Measurements from ENCODE around the gene CLEC16A. TPM values are rescaled to one million over a fixed set of nuclear protein-coding genes. Genes with fewer than 3 reads are reported as not detected.

CLEC16A gene, protein sequence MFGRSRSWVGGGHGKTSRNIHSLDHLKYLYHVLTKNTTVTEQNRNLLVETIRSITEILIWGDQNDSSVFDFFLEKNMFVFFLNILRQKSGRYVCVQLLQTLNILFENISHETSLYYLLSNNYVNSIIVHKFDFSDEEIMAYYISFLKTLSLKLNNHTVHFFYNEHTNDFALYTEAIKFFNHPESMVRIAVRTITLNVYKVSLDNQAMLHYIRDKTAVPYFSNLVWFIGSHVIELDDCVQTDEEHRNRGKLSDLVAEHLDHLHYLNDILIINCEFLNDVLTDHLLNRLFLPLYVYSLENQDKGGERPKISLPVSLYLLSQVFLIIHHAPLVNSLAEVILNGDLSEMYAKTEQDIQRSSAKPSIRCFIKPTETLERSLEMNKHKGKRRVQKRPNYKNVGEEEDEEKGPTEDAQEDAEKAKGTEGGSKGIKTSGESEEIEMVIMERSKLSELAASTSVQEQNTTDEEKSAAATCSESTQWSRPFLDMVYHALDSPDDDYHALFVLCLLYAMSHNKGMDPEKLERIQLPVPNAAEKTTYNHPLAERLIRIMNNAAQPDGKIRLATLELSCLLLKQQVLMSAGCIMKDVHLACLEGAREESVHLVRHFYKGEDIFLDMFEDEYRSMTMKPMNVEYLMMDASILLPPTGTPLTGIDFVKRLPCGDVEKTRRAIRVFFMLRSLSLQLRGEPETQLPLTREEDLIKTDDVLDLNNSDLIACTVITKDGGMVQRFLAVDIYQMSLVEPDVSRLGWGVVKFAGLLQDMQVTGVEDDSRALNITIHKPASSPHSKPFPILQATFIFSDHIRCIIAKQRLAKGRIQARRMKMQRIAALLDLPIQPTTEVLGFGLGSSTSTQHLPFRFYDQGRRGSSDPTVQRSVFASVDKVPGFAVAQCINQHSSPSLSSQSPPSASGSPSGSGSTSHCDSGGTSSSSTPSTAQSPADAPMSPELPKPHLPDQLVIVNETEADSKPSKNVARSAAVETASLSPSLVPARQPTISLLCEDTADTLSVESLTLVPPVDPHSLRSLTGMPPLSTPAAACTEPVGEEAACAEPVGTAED
- 22.1 and 22.8 TPM in 2 replicates for total RNA-seq

DNA sequence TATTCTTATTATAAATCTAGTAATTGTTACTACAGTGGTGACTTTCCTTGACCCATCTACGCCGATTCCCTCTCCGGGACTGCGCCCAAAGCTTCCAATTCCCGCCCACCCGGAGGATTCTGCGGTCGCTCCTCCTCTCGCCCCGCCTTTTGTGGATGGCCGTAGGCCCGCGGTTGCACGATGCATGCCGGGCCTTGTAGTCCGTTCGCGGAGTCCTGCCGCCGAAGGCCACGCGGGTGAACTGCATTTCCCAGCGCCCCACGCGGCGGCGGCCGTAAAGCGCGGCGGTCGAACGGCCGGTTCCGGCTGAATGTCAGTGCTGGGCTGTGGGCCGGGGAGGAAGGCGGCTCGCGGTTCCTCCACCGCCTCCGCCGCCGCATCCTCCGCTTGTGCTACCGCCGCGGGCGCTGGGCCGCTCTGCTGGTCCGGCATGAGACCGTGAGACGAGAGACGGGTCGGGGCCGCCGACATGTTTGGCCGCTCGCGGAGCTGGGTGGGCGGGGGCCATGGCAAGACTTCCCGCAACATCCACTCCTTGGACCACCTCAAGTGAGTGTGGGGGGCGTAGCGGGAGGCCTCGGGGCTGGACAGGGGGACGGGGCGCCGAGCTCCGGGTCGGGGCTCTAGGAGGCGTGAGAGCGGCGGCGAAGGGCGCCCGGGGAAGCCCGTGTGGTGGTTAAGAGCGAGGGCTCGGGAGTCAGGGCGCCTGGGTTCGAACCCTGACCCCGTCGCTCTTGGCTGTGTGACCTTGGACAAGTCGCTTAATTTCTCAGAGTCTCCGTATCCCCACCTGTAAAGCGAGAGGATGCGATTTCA is at the start of gene CLEC16A:
TSS of gene CLEC16A (plus strand) at position 316 of the 816 bp plus-strand sequence. CDS start at position 470, 154 bp downstream.
- peak; percentile 98 for DNase-seq

DNA sequence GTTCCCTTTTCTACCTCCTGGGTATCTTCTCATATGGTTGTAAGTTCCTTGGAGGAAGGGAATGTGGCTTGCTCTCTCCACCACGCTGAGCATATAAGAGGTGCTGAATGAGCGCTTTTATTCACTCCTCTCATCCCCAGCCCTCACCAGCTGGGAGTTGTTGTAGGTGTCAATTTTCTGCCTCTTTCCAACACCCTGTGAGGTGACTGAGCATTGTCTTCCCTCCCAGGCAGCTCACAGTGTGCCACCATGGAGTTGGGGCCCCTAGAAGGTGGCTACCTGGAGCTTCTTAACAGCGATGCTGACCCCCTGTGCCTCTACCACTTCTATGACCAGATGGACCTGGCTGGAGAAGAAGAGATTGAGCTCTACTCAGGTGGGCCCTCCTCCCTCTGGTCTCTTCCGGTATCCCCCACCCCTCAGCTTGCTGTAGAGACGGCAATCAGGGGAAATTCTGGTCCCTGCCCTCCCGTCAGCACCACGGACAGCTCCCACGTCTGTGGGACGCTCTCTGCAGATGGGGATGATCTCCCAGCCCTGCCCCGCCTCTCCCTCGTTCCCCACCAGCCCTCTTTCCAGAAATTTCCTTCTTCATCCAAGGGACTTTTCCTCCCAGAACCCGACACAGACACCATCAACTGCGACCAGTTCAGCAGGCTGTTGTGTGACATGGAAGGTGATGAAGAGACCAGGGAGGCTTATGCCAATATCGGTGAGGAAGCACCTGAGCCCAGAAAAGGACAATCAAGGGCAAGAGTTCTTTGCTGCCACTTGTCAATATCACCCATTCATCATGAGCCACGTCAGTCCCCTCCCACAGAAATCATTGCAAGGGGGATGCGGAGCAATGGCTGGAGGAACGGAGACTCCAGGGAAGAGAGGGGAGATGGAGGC is 49.1 kb upstream of the CLEC16A start:
- peak; percentile 51 for DNase-seq

DNA sequence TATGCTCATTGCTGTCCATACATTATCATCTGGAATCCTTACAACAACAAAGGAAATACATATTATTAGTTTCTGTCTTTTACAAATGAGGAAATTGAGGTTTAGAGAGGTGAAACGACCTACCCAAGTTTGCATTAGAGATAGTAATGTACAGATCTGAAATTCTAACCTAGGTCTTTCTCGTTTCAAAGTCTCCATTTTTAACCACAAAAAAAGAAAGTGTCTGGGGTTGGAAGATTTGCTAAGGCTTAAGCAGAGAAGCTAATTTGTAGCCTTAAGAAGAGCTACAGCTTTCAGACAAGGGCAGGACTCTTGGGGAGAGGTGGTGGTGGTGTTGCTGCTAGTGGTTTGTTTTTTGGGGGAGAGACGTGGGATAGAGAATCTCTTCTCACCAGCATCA is 48.2 kb upstream of the CLEC16A start:
- DNase-seq, result no peak

DNA sequence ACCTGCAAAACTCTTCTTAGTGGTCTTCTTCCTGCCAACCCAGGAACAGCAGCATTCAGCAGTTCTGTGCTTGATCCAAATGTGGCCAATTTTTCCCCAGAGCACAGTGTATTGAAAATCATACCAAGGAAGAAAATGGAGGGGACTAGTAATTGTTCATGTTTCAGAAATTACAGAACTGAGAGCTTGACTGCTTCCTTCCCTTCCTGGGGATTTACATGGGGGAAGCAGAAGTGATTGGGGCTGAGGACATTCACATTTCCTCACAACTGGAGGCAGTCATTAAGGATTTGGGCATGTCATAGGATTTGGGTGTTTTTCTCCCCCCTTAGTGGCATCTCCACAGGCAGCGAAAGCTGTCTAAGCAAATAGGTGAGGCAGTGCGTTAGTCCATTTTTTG is 47.6 kb upstream of the CLEC16A start:
- no peak for DNase-seq

DNA sequence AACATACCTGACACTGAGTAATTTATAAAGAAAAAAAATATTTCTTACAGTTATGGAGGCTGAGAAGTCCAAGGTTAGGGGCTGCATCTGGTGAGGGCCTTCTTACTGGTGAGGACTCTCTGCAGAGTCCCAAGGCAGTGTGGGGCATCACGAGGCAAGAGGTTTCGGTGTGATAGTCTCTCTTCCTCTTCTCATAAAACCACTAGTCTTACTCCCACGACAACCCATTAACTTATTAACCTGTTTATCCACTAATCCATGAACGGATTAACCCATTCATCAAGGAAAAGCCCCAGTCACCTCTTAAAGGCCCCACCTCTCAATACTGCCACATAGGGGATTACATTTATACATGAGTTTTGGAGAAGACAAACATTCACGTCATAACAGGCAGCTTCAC is 47.2 kb upstream of the CLEC16A start:
- DNase-seq, result no peak

DNA sequence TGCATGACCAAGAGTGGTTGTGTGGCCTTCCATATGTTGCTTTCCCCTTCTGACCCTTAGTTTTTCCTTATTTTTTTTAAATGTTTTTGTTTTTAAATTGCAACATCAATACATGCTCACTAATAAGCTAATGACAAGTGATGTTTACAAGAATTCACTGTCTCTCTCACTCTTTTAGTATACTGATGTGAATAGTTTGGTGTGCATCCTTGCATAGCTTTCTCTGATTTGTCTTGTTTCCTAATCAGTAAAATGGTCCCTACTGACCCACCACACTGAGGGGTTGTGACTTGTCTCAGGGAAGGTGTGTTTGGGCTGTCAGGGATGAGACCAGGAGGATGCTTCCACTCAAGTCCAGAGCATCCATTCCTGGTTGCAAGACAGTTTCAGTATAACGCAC is 41.4 kb upstream of the CLEC16A start:
- no peak for DNase-seq

DNA sequence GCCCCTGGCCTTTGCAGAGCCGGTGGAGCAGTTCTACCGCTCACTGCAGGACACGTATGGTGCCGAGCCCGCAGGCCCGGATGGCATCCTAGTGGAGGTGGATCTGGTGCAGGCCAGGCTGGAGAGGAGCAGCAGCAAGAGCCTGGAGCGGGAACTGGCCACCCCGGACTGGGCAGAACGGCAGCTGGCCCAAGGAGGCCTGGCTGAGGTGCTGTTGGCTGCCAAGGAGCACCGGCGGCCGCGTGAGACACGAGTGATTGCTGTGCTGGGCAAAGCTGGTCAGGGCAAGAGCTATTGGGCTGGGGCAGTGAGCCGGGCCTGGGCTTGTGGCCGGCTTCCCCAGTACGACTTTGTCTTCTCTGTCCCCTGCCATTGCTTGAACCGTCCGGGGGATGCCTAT is 37.9 kb upstream of the CLEC16A start:
- no peak for DNase-seq

DNA sequence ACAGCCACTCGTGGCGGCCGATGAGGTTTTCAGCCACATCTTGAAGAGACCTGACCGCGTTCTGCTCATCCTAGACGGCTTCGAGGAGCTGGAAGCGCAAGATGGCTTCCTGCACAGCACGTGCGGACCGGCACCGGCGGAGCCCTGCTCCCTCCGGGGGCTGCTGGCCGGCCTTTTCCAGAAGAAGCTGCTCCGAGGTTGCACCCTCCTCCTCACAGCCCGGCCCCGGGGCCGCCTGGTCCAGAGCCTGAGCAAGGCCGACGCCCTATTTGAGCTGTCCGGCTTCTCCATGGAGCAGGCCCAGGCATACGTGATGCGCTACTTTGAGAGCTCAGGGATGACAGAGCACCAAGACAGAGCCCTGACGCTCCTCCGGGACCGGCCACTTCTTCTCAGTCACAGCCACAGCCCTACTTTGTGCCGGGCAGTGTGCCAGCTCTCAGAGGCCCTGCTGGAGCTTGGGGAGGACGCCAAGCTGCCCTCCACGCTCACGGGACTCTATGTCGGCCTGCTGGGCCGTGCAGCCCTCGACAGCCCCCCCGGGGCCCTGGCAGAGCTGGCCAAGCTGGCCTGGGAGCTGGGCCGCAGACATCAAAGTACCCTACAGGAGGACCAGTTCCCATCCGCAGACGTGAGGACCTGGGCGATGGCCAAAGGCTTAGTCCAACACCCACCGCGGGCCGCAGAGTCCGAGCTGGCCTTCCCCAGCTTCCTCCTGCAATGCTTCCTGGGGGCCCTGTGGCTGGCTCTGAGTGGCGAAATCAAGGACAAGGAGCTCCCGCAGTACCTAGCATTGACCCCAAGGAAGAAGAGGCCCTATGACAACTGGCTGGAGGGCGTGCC is 37.2 kb upstream of the CLEC16A start:
- no peak for DNase-seq

DNA sequence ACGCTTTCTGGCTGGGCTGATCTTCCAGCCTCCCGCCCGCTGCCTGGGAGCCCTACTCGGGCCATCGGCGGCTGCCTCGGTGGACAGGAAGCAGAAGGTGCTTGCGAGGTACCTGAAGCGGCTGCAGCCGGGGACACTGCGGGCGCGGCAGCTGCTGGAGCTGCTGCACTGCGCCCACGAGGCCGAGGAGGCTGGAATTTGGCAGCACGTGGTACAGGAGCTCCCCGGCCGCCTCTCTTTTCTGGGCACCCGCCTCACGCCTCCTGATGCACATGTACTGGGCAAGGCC is 36.7 kb upstream of the CLEC16A start:
- no peak for DNase-seq

DNA sequence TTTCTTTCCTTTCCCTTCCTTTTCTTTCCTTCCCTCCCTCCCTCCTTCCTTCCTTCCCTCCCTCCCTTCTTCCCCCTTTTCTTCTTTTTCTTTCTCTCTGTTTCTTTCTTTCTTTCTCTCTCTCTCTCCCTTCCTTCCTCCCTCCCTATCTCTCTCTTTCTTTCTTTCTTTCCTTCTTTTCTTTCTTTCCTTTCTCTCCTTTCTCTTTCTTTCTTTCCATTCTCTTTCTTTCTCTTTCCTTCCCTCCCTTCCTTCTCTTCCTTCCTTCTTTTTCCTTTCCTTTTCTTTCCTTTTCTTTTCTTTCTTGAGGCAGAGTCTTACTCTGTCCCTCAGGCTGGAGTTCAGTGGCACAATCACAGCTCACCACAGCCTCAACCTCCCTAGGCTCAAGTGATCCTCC is 33.1 kb upstream of the CLEC16A start:
- DNase-seq, result no peak

DNA sequence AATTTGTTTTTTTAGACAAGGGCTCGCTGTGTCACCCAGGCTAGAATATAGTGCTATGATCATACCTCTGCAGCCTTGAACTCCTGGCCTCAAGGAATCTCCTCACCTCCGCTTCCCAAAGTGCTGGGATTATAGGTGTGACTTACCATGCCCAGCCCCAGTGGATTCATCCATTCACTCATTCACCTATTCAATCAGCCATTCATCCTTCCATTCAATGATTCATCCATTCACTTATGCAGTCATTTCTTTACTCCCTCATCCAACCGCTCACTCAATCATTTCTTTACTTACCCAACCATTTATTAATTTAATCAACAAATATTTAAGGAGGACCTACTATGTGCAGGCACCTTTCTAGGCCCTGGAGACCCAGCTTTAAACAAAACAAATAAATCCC is 27.8 kb upstream of the CLEC16A start:
- DNase-seq, result no peak

DNA sequence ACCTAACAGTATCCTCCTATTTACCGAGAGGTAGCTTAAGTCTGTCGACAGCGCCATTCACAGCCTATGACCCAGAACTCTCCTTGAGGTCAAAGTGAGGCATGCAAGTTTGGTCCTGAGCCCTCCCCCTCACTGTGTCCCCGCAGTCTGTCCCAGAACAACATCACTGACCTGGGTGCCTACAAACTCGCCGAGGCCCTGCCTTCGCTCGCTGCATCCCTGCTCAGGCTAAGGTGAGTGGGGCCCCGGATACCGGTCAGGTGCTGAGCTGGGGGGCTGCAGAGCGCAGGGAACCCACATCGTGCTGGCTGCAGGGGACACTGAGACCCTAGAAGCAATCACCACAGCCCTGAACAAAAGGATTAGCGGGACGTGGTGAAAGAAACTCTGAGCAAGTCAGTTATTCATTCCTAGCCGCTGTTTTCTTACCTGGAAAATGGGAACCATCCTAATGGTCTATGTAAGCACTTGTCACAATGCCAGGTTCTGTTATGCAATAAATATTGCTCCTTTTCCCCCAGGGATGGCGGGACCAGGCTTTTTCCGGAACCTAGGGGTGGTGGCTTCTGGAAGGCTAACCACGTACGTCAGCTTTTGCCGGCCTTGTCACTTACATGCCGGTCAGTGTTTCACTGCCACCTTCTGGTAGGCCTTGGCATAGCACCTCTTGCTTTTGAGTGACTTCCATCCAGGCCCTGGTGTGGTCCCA is 25.9 kb upstream of the CLEC16A start:
- DNase-seq, result peak; percentile 97

DNA sequence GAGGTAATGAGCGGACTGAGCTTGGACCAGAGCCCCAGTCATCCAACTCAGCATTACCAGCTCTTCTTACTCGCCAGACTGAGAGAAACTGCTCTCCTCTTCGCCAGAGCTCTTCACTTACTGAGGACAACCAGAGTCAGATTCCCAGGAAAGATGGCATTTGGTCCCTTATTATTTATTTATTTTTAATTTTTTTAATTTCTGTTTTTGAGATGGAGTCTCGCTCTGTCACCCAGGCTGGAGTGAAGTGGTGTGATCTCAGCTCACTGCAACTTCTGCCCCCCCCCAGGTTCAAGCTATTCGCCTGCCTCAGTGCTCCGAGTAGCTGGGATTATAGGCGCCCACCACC is 25.4 kb upstream of the CLEC16A start:
- no peak for DNase-seq

DNA sequence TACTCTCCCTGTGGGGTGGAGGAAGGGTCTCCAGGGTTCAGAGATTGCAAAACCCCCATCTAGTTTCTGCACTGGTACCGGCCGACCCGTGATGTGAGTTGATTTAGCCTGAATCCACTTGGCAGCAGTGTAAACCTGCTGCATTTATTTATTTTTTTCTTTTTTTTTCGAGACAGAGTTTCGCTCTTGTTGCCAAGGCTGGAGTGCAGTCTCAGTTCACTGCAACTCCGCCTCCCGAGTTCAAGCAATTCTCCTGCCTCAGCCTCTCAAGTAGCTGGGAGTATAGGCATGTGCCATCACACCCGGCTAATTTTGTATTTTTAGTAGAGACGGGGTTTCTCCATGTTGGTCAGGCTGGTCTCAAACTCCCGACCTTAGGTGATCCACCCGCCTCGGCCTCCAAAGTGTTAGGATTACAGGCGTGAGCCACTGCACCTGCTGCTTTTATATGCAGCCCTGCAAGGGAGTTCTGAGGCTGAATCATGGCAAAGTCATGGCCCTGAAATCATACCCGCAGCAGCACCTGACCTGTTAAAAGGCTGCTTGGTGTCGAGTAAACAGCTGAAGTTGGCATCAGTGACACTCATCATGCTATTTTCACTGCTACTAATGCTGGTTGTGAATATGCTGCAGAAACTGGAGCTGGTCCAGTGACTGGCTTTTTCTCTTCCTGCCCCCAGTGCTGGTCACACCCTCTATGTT is 23.5 kb upstream of the CLEC16A start:
- DNase-seq, result no peak

DNA sequence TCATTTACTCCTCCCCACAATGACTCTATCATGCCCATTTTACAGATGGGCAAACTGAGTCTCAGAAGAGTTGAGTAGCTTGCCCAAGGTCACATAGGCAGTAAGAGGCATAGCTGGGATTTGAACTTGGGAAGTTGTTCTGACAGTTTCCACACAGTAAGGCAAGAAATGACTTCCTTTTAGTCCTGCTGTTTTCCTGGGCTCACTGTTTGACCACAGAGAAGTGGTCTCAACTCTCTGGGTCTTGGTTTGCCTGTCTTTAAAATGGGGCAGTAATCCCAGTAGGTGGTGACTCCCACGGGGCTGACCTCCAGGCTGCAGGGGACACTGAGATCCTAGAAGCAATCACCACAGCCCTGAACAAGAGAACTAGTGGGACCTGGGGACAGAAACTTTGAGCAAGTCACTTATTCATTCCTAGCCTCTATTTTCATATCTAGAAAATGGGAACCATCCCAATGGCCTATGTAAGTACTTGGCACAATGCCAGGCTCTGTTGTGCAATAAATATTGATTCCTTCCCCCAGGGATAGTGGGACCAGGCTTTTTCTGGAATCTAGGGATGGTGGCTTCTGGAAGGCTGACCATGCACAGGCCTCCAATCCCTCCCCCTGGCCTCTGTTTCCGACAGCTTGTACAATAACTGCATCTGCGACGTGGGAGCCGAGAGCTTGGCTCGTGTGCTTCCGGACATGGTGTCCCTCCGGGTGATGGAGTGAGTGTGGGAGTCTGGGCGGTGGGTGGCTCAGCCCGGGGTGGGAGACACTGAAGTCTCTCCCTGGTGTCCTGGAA is 22.6 kb upstream of the CLEC16A start:
- no peak for DNase-seq

DNA sequence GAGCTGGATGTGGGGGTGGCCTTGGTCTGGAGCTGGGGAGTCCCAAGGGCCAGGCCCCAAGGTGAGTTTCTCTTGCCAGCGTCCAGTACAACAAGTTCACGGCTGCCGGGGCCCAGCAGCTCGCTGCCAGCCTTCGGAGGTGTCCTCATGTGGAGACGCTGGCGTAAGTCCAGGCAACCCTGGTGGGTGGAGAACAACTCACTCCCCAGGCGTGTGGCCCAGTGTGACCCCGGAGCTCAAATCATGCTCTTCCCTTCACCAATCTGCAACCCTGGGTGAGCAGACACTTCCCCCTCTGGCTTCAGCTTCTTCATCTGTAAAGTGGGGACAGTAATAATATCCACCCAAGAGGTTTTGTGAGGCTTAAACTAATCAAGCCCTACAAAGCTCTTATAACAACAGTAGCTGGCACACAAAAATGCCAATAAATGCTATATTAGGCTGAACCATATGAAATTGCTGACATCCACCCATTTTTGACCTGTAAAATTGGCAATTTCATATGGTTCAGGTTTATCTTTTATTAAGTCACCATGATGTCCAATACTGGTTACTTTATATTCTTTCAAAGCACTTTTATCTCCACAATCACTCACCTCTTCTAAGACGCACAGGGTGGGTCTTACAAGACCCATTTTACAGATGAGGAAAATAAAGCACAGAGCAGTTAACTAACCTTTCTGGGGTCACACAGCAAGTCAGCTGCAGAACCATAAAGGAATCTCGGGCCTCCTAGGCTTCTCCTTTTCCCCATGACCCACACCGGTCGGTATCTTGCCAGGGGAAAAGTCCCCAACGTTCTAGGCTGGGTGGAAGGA is 21.8 kb upstream of the CLEC16A start:
- no peak for DNase-seq

DNA sequence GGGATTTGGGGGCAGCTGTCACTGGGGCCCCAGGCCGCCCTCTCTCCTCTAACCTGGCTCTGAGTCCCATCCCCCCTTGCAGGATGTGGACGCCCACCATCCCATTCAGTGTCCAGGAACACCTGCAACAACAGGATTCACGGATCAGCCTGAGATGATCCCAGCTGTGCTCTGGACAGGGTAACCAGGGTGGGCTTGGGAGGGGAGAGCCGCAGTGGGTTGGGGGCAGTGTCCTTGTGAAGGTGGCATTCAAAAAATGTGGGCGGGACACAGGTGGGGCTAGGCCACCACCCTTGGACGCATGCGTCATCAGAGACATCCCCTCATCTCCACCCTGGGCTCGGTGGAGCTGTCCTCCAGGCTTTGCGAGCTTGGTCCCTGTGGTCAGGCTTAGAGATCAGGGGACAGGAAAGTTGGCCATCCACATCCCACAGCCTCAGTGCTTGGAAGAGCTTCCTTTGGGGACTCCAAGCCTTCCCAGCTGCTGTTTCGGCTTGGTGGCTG is 21.2 kb upstream of the CLEC16A start:
- no peak for DNase-seq

All from dermis blood vessel endothelial cell (primary cell).